Measurements from ENCODE around the gene ACOD1. TPM values are rescaled to one million over a fixed set of nuclear protein-coding genes. Genes with fewer than 3 reads are reported as not detected.
A peak's percentile ranks its signal among the peaks of the same experiment; 100 is the strongest.

Gene ACOD1
- total and polyA plus RNA-seq, 2 of the 13 experiments (the other 11 are each of a cell fraction or from before 2014, with no cell fraction given): not detected

GRCh38 chr13:76992548-76993001 is 44.3 kb downstream of the ACOD1 start (continued):
- TF ChIP-seq, protein P1, sequence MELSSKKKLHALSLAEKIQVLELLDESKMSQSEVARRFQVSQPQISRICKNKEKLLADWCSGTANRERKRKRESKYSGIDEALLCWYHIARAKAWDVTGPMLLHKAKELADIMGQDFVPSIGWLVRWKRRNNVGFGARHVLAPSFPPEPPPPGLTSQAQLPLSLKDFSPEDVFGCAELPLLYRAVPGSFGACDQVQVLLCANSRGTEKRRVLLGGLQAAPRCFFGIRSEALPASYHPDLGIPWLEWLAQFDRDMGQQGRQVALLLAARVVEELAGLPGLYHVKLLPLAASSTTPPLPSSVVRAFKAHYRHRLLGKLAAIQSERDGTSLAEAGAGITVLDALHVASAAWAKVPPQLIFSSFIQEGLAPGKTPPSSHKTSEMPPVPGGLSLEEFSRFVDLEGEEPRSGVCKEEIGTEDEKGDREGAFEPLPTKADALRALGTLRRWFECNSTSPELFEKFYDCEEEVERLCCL (CRISPR knock-in tag; IDR thresholded peaks at IDR 0.05; ENCODE audit: borderline replicate concordance): no peak
- TF ChIP-seq TGIF2 (CRISPR knock-in tag; IDR thresholded peaks at IDR 0.05) (peak; percentile 32; the same call in 1 of the 2 replicates), ZSCAN21 (CRISPR knock-in tag; IDR thresholded peaks at IDR 0.05; ENCODE audit: borderline replicate concordance) (0 out of 2 replicates have a peak, but pooled peaks have one; percentile 0), ESRRA (CRISPR knock-in tag; IDR thresholded peaks at IDR 0.05; ENCODE audit: low read depth) (no peak), ZNF841 (CRISPR knock-in tag; IDR thresholded peaks at IDR 0.05; ENCODE audit: borderline replicate concordance) (no peak), ZNF549 (CRISPR knock-in tag; IDR thresholded peaks at IDR 0.05) (no peak), KDM5A (IDR thresholded peaks at IDR 0.05; ENCODE audit: borderline replicate concordance, low read length) (peak; percentile 21; the same call in 1 of the 2 replicates), HMGXB3 (CRISPR knock-in tag; IDR thresholded peaks at IDR 0.05; ENCODE audit: borderline replicate concordance) (0 out of 2 replicates have a peak, but pooled peaks have one; percentile 17)
- TF ChIP-seq, protein P2, sequence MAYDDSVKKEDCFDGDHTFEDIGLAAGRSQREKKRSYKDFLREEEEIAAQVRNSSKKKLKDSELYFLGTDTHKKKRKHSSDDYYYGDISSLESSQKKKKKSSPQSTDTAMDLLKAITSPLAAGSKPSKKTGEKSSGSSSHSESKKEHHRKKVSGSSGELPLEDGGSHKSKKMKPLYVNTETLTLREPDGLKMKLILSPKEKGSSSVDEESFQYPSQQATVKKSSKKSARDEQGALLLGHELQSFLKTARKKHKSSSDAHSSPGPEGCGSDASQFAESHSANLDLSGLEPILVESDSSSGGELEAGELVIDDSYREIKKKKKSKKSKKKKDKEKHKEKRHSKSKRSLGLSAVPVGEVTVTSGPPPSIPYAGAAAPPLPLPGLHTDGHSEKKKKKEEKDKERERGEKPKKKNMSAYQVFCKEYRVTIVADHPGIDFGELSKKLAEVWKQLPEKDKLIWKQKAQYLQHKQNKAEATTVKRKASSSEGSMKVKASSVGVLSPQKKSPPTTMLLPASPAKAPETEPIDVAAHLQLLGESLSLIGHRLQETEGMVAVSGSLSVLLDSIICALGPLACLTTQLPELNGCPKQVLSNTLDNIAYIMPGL (CRISPR knock-in tag; IDR thresholded peaks at IDR 0.05; ENCODE audit: borderline replicate concordance in 1 of 2, low read depth in 1 of 2): no peak
